ENCODE data around the gene SIVA1.

SIVA1 gene

DNA sequence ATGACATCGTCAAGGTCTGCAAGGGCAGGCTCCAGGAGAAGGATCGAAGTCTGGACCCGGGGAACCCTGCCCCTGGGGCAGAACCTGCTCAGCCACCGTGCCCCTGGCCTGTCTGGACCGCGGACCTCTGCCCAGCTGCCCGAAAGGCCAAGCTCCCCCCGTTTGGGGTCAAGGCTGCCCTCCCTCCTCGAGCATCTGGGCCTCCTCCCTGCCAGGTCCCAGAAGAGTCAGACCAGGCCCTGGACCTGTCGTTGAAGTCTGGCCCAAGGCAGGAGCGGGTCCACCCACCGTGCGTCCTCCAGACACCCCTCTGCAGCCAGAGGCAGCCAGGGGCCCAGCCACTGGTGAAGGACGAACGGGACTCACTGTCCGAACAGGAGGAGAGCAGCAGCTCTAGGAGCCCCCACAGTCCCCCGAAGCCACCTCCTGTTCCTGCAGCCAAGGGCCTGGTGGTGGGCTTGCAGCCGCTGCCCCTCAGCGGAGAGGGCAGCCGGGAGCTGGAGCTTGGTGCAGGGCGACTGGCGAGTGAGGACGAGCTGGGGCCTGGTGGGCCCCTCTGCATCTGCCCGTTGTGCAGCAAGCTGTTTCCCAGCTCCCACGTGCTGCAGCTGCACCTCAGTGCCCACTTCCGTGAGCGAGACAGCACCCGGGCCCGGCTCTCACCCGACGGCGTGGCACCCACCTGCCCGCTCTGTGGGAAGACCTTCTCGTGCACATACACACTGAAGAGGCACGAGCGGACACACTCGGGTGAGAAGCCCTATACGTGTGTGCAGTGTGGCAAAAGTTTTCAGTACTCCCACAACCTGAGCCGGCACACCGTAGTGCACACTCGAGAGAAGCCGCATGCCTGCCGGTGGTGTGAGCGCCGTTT is 48.8 kb downstream of the SIVA1 start:
- peaks cover 64% of the 10 kb centered on the region for H3K27me3 ChIP-seq
- H3K27ac ChIP-seq = no peak overlapping the region
- peaks cover 14 to 21% of the 10 kb centered on the region in 2 experiments for H3K4me1 ChIP-seq (ENCODE audit: control insufficient read depth in 1 of 2, insufficient read depth in 1 of 2, low read depth in 1 of 2, low read length in 1 of 2)
- H3K4me3 ChIP-seq (ENCODE audit: low read depth in 1 of 2, low read length in 1 of 2) = peak overlapping the region; percentile 70 to 79
- TF ChIP-seq, protein P1, sequence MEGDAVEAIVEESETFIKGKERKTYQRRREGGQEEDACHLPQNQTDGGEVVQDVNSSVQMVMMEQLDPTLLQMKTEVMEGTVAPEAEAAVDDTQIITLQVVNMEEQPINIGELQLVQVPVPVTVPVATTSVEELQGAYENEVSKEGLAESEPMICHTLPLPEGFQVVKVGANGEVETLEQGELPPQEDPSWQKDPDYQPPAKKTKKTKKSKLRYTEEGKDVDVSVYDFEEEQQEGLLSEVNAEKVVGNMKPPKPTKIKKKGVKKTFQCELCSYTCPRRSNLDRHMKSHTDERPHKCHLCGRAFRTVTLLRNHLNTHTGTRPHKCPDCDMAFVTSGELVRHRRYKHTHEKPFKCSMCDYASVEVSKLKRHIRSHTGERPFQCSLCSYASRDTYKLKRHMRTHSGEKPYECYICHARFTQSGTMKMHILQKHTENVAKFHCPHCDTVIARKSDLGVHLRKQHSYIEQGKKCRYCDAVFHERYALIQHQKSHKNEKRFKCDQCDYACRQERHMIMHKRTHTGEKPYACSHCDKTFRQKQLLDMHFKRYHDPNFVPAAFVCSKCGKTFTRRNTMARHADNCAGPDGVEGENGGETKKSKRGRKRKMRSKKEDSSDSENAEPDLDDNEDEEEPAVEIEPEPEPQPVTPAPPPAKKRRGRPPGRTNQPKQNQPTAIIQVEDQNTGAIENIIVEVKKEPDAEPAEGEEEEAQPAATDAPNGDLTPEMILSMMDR (IDR thresholded peaks at IDR 0.05) = no peak
- H3K36me3 ChIP-seq = no peaks in the 10 kb centered on the region
- no peaks in the 10 kb centered on the region for H3K9me3 ChIP-seq

DNA sequence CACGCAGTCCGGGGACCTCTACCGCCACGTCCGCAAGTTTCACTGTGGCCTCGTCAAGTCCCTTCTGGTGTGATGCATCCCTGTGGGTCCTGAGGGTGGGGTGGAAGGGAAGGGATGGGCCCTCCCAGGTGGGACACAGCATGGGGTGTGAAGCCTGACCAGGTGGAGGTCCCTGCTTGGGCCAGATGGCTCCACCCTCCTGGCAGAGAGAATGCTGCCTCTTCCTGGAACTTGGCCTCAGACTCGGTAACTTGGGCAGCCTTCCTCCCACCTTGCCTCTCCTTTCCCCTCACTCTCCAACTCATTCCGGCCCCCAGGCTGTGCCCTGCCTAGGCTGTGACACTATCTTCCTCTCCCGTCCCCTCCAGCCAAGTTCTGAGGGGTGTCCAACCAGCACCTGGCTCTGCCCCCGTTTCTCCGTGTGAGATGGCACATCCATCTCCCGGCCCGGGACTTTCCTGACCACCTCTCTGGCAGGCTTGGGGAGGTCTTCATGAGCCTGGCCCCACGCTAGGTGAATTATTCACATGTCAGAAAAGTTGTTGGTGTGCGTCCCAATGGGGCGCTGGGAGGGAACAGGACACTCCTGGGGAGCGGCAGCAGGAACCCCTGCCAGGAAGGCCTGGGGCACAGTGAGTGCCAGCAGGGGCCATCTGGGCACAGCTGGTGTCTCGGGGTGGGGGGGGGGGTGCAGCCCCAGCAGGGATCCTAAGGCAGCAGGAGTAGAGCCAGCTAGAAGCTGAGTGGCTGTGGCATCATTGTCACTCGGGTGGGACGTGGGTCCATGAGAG is 49.6 kb downstream of the SIVA1 start:
- no peaks in the 10 kb centered on the region for H3K9me3 ChIP-seq
- peaks cover 56% of the 10 kb centered on the region for H3K27me3 ChIP-seq
- no peaks in the 10 kb centered on the region for H3K36me3 ChIP-seq
- H3K27ac ChIP-seq = no peak overlapping the region
- H3K4me1 ChIP-seq (ENCODE audit: control insufficient read depth in 1 of 2, insufficient read depth in 1 of 2, low read depth in 1 of 2, low read length in 1 of 2) = peaks cover 14 to 21% of the 10 kb centered on the region in 2 experiments
- TF ChIP-seq, protein P1 (IDR thresholded peaks at IDR 0.05) = no peak
- no peak overlapping the region for H3K4me3 ChIP-seq (ENCODE audit: low read depth in 1 of 2, low read length in 1 of 2)

DNA sequence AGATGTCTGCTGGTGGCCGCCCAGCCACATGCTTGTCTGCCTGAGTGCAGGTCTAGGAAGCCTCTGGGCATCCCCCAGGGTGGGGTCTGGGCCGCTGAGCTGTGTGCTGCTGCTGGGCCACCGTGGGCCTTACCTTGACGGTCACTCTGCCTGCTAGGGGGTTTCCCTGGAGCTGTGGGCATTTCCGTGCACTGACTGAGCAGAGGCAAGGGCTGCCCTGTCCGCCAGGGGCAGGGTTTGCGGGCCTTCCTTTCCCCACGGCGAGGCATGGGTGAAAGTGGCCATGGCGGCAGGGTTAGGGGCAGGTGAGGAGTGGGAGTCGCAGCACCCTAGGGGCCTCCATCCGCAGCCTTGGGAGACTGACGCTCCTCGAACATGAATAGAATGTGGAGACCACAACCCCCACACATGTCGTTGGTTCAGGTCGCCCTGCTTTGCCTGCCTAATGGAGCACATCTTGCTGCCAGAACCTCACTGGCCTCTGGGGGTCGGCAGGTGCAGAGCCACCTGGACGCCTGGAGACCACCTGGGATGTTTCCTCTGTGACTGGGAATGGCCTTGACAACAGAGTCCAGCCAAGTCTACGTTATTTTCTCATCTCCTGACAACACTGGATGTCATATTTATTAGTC is 50.4 kb downstream of the SIVA1 start:
- TF ChIP-seq, protein P1 (IDR thresholded peaks at IDR 0.05) = no peak
- peaks cover 14 to 21% of the 10 kb centered on the region in 2 experiments for H3K4me1 ChIP-seq (ENCODE audit: control insufficient read depth in 1 of 2, insufficient read depth in 1 of 2, low read depth in 1 of 2, low read length in 1 of 2)
- H3K4me3 ChIP-seq (ENCODE audit: low read depth in 1 of 2, low read length in 1 of 2) = no peak overlapping the region
- H3K27ac ChIP-seq = no peak overlapping the region
- H3K9me3 ChIP-seq = no peaks in the 10 kb centered on the region
- peaks cover 48% of the 10 kb centered on the region for H3K27me3 ChIP-seq
- no peaks in the 10 kb centered on the region for H3K36me3 ChIP-seq

DNA sequence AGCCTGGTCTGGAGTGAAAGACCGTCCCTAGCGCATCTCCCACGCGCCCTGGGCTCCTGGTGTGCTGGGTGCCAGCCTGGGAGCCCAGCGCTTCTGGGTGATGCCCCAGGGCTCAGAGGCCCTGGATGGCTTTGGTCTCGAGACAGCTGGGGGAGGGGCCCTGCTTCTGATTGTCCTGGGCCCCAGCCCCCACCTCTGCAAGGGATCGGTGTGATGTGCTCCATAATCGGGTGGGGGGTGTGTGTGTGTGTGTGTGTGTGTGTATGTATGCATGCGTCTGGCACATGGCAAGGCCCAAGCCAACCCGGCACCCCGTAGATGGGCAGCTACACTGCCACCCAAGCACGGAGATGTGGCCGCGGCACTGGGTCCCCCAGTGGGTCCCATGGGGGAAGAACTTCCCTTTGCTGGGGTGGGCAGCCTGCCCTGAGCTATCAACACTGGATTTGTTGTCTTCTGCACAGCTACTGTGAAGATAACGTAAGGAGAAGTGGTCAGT is 51.0 kb downstream of the SIVA1 start:
- peaks cover 42% of the 10 kb centered on the region for H3K27me3 ChIP-seq
- H3K4me3 ChIP-seq (ENCODE audit: low read depth in 1 of 2, low read length in 1 of 2) = no peak overlapping the region
- TF ChIP-seq, protein P1 (IDR thresholded peaks at IDR 0.05) = no peak
- H3K27ac ChIP-seq = no peak overlapping the region
- no peaks in the 10 kb centered on the region for H3K9me3 ChIP-seq
- no peaks in the 10 kb centered on the region for H3K36me3 ChIP-seq
- H3K4me1 ChIP-seq (ENCODE audit: control insufficient read depth in 1 of 2, insufficient read depth in 1 of 2, low read depth in 1 of 2, low read length in 1 of 2) = peaks cover 14 to 21% of the 10 kb centered on the region in 2 experiments

All from neutrophil (primary cell).